DMS 273 (cell line): ENCODE data around the gene CSK.

Experiments used
- DNase-seq: peaks from one replicate; lab custom pipeline; 2025; ENCODE audit not compliant: unreplicated experiment; lab: John Stamatoyannopoulos, UW

Gene CSK

GRCh38 chr15:74822233-74822632 lies 40.4 kb downstream of the CSK start:
- no peak for DNase-seq

DNA sequence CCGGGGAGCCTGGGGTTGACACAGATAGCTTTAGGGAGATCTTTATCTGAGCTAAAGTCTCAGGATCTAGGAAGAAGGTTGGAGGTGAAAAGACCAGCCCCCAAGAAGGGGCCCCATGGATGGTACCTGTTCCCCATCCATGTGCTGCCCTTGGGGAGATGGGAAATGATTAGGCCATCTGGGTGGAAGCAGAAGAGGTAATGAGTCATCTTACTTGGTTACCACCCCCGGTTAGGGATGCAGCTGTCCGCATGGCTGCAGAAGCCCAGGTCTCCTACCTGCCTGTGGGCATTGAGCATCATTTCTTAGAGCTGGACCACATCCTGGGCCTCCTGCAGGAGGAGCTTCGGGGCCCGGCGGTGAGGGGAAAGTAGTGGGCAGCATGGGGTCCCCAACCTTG lies 41.4 kb downstream of the CSK start:
- peak; percentile 56 for DNase-seq

- DNase-seq = no peak
Observed at GRCh38 chr15:74824976-74825375, 43.1 kb downstream of the CSK start.

DNA sequence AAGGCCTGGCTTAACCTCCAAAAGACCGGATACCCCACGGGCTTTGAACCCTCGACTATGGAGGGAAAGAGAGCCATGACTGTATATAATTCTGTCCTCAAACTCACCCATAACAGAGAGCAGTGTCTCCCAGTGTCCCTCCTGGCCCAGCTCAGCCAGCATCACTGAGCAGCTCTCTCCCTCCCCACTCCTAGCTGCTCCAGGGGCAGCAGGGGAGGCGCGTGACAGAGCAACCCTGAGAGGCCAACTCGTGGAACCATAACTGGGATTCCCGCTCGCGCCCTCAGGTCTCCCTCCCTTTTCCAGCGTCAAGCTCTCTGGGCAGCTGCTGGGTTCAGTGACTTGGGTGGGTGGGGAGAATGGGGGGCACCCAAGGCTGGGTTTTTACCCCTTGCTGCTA lies 44.0 kb downstream of the CSK start:
- DNase-seq = peak; percentile 14

GRCh38 chr15:74826364-74826819 lies 44.5 kb downstream of the CSK start, which contains the start of gene CPLX3:
TSS of gene CPLX3 (plus strand) at chr15:74826627. CDS start at chr15:74826704, 77 bp downstream.
- no peak for DNase-seq

GRCh38 chr15:74826921-74827320 lies 45.0 kb downstream of the CSK start:
- DNase-seq = no peak

- peak; percentile 21 for DNase-seq
Observed at GRCh38 chr15:74827614-74828013, 45.7 kb downstream of the CSK start.

DNA sequence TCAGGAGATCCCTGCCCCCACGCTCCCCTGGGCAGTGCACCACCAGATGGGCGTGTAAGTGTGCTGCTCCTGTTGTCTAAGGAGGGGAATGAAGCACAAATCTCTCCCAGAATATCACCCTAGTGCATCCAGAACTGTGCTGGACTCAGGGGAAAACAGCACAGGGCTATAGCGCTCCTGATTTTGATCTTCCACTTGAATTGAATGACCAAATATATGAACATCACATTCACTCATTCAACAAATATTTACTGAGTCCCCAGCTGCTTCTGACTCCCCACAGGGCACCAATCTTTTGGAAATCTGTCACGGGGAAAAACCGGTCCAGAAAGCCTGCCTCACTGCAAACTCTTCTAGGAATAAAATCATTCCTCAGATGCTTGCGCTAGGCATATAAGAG lies 47.0 kb downstream of the CSK start:
- peak; percentile 65 for DNase-seq

DNA sequence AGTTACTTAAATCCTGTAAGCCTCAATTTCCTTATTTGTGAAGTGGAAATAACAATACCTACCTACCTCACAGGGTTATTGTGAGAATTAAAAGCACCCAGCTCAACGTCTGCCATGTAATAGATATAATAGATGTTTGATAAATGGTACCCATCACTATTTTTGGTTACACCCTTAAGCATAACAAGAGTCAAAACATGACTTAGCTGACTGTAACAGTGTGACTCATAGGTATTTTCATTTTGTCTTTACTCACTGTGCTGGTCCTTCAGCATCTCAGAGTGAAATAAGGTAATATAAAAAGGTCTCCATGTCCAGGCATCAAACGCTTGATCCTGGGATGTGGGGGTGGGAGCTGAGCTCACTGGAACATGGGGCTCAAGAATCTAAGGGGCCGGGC lies 47.6 kb downstream of the CSK start:
- no peak for DNase-seq

- DNase-seq = peak; percentile 52
Observed at GRCh38 chr15:74829991-74830390, 48.1 kb downstream of the CSK start.

DNA sequence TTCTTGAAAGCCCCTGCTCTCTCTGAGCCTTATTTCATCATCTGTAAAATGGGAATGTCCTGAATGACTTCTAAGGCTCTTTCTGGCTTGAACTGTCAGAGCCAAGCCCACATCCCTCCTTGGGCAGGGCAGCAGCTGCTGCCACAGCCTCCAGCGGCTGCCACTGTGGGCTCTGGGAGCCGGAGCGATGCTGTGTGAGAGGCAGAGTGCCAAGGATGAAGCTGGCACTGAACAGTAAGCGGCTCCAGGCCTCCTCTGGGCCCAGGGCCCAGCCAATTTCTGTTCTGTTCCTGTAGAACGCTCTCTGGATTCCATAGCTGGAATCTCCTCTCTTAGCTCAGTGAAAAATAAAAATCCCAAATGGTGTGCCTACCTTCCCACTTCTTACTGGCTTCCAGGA lies 49.0 kb downstream of the CSK start:
- peak; percentile 90 for DNase-seq

DNA sequence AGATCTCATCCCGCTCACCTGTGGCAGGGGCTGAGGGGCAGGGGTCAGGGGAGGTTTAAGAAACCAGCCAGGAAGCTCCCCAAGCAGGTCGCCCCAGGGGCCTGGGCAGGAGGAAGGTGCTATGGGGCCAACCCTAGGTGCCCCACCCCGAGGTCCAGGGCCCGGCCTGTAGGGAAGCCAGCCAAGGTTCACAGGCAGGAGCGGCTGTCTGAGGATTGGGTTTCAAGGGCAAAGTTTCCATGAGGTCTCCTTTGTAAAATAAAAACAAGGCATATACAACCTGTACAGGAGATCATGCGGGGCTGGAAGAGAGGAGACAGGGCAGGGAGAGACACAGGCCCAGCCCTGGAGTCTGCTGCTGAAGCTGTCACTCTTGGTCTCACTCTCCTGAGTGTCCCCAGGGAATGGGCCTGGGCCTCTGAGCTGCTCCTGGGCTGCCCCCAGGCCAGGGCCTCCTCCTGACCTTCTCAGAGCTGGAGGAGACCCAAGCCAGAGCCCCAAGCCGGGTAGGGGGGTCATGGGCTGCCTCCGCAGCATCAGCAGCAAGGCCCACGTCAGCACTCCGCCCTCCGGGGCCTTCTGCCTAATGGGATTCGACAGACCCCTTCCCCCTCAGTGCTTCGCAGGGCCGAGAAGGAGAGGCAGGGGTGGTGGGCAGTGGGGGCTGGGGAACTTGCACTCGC lies 50.1 kb downstream of the CSK start:
- peak; percentile 64 for DNase-seq

DNA sequence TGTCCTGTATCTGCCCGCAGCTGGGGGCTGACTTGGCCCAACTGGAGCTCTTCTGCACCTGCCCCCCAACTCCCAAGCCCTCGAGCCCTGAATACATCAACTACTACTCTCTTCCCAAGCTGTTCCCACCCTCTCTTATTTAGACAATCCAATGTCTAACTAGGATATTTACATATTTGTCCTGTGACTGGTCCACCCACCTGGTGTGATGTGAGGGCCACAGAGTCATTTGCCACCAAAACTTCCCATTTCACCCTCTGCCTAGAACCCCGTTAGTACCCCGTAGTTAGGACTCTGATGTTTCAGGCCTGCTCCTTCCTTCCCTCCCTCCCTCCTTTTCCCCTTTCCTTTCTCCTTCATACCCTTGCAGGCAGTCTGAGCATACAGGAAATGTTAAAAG lies 50.9 kb downstream of the CSK start:
- DNase-seq = peak; percentile 33

DNA sequence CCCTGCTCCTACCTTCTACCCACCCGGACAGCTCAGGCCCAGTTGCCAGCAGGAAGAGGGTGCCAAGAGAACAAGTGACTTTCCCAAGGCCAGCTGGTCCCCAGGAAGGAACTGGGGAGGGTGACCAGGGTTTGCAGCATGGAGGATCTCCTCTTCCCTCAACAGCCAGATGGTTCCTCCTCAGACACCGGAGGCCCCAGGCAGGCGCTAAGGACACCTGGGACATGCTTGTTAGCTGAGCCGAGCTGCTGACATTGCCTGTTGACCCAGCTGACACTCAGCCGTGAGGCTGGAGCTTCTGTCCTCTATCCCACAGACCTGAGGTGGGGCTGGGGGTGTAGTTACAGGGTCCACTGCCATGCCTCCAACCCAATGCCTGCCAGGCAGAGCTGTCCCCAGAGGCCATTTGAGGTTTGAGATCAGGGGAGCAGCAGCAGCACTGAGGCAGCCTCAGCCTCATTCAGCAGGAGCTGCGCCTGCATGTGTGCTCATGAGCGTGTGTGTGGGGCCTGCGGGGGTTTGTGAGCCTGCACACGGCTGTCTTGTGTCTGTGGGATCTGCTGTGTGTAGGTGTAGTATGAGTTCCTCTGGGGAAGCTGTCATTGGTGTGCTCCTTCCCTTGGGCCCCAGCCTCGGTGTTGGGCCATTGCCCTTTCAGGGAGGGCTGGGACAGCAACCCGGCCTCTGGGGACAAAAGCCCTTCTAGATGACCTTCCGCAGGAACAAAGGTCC lies 51.7 kb downstream of the CSK start:
- peak; percentile 75 for DNase-seq

GRCh38 chr15:74835312-74835823 lies 53.5 kb downstream of the CSK start:
- peak; percentile 89 for DNase-seq

DNA sequence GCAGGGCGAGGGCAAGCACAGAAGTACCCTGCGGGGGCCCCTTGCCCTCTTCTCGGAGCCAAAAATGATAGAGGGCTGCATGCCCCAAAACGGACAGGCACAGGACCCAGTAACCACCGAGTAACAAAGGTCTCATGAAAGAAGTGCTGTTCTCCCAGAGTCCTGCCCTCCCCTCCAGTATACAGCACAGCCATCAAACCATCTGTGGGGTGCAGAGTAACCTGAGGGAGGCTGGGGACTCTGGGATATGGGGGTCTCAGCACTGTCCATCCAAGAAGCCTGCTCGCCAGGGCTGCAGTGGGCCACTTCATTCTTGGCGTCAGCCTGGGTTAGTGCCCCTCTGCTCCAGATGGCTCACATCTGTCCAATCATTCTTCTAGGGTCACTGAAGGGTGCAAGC lies 55.0 kb downstream of the CSK start:
- DNase-seq = no peak

DNA sequence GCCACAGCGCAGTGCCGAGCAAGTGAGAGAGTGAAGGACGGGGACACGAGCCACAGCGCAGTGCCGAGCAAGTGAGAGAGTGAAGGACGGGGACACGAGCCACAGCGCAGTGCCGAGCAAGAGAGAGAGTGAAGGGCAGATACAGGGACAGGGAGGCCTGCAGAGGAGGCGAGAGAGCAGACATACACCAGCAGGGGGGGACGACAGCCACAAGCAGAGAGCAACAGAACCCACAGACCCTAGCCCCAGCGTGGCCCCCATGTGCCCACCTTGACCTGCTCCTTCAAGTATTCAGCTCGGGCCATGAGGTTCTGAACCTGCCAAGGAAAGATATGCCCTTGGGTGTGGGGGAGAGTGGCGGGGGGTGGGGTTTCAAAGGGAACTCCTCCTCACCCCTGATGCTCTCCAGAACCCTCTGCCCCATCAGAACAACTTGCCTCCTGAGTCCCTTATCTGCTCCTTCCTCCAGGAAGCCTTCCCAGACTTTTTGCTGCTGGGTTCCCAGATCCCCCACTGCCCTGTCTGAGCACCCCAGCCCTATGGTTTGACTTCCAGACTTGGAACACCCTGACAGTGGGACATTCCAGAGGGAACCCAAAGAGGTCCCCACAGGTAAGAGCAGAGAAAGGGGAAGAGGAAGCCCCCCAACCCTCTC lies 55.7 kb downstream of the CSK start:
- DNase-seq = no peak

DNA sequence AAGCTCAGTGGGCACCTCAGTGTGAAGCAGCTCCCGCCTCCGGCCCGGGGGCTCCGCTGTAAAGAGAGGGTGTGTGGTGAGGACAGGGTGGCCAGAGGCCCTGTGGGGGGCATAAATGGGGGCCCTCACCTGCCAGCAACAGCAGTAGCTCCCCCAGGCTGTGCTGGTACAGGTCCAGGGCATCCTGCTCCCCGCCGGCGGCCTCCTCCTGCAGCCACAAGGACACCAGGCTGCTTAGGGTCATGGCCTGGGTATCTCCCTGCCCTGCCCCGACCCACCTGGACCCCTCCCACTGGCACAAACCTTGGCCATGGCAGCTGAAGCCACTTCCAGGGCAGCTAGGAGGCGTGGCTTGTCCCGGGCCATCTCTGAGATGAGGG lies 56.2 kb downstream of the CSK start:
- no peak for DNase-seq

GRCh38 chr15:74838746-74839525 lies 57.1 kb downstream of the CSK start:
- no peak for DNase-seq

GRCh38 chr15:74839526-74840395 lies 57.9 kb downstream of the CSK start:
- DNase-seq = peak; percentile 26
